HEK293 (cell line): ENCODE measurements around the gene CYP27C1.

Experiments
- BCL11A ChIP-seq: fragments of 450-650 bp; formaldehyde crosslinking; IDR thresholded peaks from 2 replicates; pipeline ENCODE4 v1.5.1; 2016; ENCODE audit warnings: low read depth, missing biosample characterization, missing genetic modification characterization
- CTCF ChIP-seq: fragments of 450-650 bp; formaldehyde crosslinking; IDR thresholded peaks from 2 replicates; pipeline ENCODE4 v1.5.1; 2016; ENCODE audit warnings: missing biosample characterization, missing genetic modification characterization
- HIC1 ChIP-seq: fragments of 450-650 bp; formaldehyde crosslinking; IDR thresholded peaks from 2 replicates; pipeline ENCODE4 v1.5.1; 2016; ENCODE audit warnings: missing biosample characterization, missing genetic modification characterization
- PRDM10 ChIP-seq: fragments of 450-650 bp; formaldehyde crosslinking; IDR thresholded peaks from 2 replicates; pipeline ENCODE4 v1.5.1; 2016; ENCODE audit warnings: missing biosample characterization, missing genetic modification characterization
- SETDB1 ChIP-seq: IDR thresholded peaks from one replicate; pipeline ENCODE4 v1.6.1; 2017; ENCODE audit warnings: mild to moderate bottlenecking, low read length, moderate library complexity, mixed read lengths; ENCODE audit not compliant: insufficient read length
- ZBTB48 ChIP-seq: fragments of 450-650 bp; formaldehyde crosslinking; IDR thresholded peaks from 2 replicates; pipeline ENCODE4 v1.5.1; 2016; ENCODE audit warnings: missing biosample characterization, missing genetic modification characterization
- ZNF10 ChIP-seq: fragments of 450-650 bp; formaldehyde crosslinking; IDR thresholded peaks from 2 replicates; pipeline ENCODE4 v1.5.1; 2017; ENCODE audit warnings: missing biosample characterization, missing genetic modification characterization
- ZNF121 ChIP-seq: fragments of 450-650 bp; formaldehyde crosslinking; IDR thresholded peaks from 2 replicates; pipeline ENCODE4 v1.5.1; 2016; ENCODE audit warnings: missing biosample characterization, missing genetic modification characterization
- ZNF449 ChIP-seq: fragments of 450-650 bp; formaldehyde crosslinking; IDR thresholded peaks from 2 replicates; pipeline ENCODE4 v1.5.1; 2017; ENCODE audit warnings: missing biosample characterization, mild to moderate bottlenecking, missing genetic modification characterization, moderate library complexity
- ZSCAN4 ChIP-seq: fragments of 450-650 bp; formaldehyde crosslinking; IDR thresholded peaks from 2 replicates; pipeline ENCODE4 v1.5.1; 2017; ENCODE audit warnings: missing biosample characterization, missing genetic modification characterization
- ZSCAN5A ChIP-seq: fragments of 450-650 bp; formaldehyde crosslinking; IDR thresholded peaks from 2 replicates; pipeline ENCODE4 v1.5.1; 2016; ENCODE audit warnings: missing biosample characterization, missing genetic modification characterization

- TF ChIP-seq CTCF (tag by site-specific recombination) (no peak), ZSCAN4 (tag by site-specific recombination) (no peak), ZNF449 (tag by site-specific recombination) (no peak), PRDM10 (tag by site-specific recombination) (no peak), ZBTB48 (no peak), ZNF121 (no peak), BCL11A (no peak), HIC1 (tag by site-specific recombination) (no peak), ZSCAN5A (tag by site-specific recombination) (no peak), ZNF10 (tag by site-specific recombination) (no peak), SETDB1 (no peak)
Observed at GRCh38 chr2:127137741-127138140, 82.4 kb downstream of the CYP27C1 start.
